ENCODE data around the gene SIGLEC5. TPM values are rescaled to one million over a fixed set of nuclear protein-coding genes. Genes with fewer than 3 reads are reported as not detected.

SIGLEC5 gene

DNA sequence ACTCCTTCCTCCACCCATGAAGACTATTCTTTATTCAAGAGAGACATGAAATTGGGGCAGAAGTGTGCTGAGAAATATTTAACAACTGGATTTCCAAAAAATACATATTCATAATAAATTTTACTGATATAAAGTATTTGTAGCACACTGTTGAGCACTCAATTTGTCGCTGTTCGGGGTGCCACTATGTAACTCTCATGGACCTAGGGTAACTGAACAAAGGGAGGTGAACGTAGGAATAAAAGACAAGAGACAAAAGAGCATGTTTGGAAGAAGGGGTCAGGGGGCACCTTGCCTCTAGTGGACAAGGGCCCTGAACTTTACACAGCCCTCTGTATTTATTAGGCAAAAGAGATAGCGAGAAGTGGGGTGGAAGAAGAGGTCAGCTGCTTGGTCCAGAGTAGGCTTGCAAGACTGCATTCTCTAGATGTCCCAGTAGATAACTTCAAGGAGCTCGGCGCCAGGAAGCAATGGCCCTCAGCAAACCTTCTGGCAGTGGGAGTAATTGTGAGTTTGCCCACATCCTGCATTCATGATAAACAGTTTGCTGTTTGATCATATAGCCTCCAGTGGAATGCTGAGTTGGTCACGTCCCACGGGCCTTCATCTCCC is 63.6 kb downstream of the SIGLEC5 start:
- H3K4me1 ChIP-seq (ENCODE audit: control insufficient read depth in 2 of 2, insufficient read depth in 1 of 2, low read depth in 1 of 2, low read length in 2 of 2): peaks cover 0 to under 1% of the 10 kb centered on the region in 2 donors
- H3K4ac ChIP-seq (ENCODE audit: low read length): no peak overlapping the region
- no peak overlapping the region for H2BK12ac ChIP-seq (ENCODE audit: low read length)
- no peaks in the 10 kb centered on the region for H3K9me3 ChIP-seq (replicated peaks in 1 of 2; ENCODE audit: control insufficient read depth in 2 of 2, insufficient read depth in 1 of 2, low read depth in 1 of 2, low read length in 2 of 2)
- H3K4me2 ChIP-seq (ENCODE audit: insufficient read depth, low read length, poor library complexity, severe bottlenecking): no peak overlapping the region
- no peak overlapping the region for H3K9ac ChIP-seq (ENCODE audit: low read depth, low read length, poor library complexity)
- no peak overlapping the region for H3K23ac ChIP-seq (ENCODE audit: low read depth, low read length, poor library complexity)
- H3K27ac ChIP-seq (replicated peaks; ENCODE audit: low read length): no peak overlapping the region
- peaks cover 0 to 31% (median 0%) of the 10 kb centered on the region in 3 experiments for H3K27me3 ChIP-seq (ENCODE audit: control insufficient read depth in 3 of 3, insufficient read depth in 3 of 3, low read depth in 1 of 3, low read length in 3 of 3)
- H4K91ac ChIP-seq (ENCODE audit: low read depth, low read length, poor library complexity): no peak overlapping the region
- DNase-seq (ENCODE audit: low spot score): no peak
- no CpG with 5 or more reads among the region's 8 CpGs for WGBS, 2 donors (ENCODE audit: extremely low coverage in 2 of 2, insufficient read length in 2 of 2, insufficient replicate concordance in 1 of 2)
- H3K18ac ChIP-seq (ENCODE audit: low read length): no peak overlapping the region
- H4K8ac ChIP-seq (ENCODE audit: low read depth, low read length): no peak overlapping the region
- H2BK120ac ChIP-seq (ENCODE audit: low read depth, low read length): no peak overlapping the region
- no peak overlapping the region for H2BK15ac ChIP-seq (ENCODE audit: low read length)
- H2AK5ac ChIP-seq (ENCODE audit: low read depth, low read length): no peak overlapping the region
- H3K79me1 ChIP-seq (ENCODE audit: low read depth, low read length): no peaks in the 10 kb centered on the region
- H3K14ac ChIP-seq (ENCODE audit: low read length): no peak overlapping the region
- no peak overlapping the region for H3K4me3 ChIP-seq (ENCODE audit: low read length in 2 of 2)
- H3K36me3 ChIP-seq (replicated peaks in 1 of 2; ENCODE audit: control insufficient read depth in 2 of 2, insufficient read depth in 2 of 2, low read length in 2 of 2): no peaks in the 10 kb centered on the region
- H2AFZ ChIP-seq (ENCODE audit: low read length): no peak overlapping the region
- H2BK5ac ChIP-seq (ENCODE audit: low read length): no peak overlapping the region

DNA sequence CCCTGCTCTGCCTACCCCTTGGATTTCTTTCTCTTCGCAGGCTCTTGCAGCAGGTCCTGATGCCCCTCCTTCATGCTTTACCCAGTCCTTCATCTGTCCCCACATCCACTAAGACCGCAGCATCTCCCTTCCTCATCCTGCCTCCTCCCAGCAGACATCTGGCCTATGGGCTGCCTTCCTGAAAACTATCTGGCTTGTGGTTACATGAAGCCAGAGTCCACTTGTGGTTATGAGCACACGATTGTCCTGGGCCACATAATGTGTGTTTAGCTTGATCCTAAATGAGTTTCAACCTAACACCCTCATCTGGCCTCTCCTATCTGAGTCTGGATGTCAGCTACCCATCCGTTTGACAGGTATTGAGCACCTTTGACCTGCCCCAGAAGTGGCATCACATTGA is 64.6 kb downstream of the SIGLEC5 start:
- Histone ChIP-seq H2BK15ac (ENCODE audit: low read length) (no peak overlapping the region), H3K27me3 (ENCODE audit: control insufficient read depth in 3 of 3, insufficient read depth in 3 of 3, low read depth in 1 of 3, low read length in 3 of 3) (peaks cover 0 to 33% (median 0%) of the 10 kb centered on the region in 3 experiments), H3K27ac (replicated peaks; ENCODE audit: low read length) (no peak overlapping the region), H3K23ac (ENCODE audit: low read depth, low read length, poor library complexity) (no peak overlapping the region), H3K4me3 (ENCODE audit: low read length in 2 of 2) (peak overlapping the region in 1 of 2 donors; percentile 48), H3K4me2 (ENCODE audit: insufficient read depth, low read length, poor library complexity, severe bottlenecking) (no peak overlapping the region), H3K9ac (ENCODE audit: low read depth, low read length, poor library complexity) (no peak overlapping the region), H3K79me1 (ENCODE audit: low read depth, low read length) (no peaks in the 10 kb centered on the region), H4K8ac (ENCODE audit: low read depth, low read length) (no peak overlapping the region), H3K9me3 (replicated peaks in 1 of 2; ENCODE audit: control insufficient read depth in 2 of 2, insufficient read depth in 1 of 2, low read depth in 1 of 2, low read length in 2 of 2) (no peaks in the 10 kb centered on the region), H2BK12ac (ENCODE audit: low read length) (no peak overlapping the region), H3K36me3 (replicated peaks in 1 of 2; ENCODE audit: control insufficient read depth in 2 of 2, insufficient read depth in 2 of 2, low read length in 2 of 2) (no peaks in the 10 kb centered on the region), H3K4me1 (ENCODE audit: control insufficient read depth in 2 of 2, insufficient read depth in 1 of 2, low read depth in 1 of 2, low read length in 2 of 2) (no peaks in the 10 kb centered on the region), H3K14ac (ENCODE audit: low read length) (no peak overlapping the region), H2BK5ac (ENCODE audit: low read length) (no peak overlapping the region), H2AK5ac (ENCODE audit: low read depth, low read length) (no peak overlapping the region), H2AFZ (ENCODE audit: low read length) (no peak overlapping the region), H3K4ac (ENCODE audit: low read length) (no peak overlapping the region), H2BK120ac (ENCODE audit: low read depth, low read length) (no peak overlapping the region), H4K91ac (ENCODE audit: low read depth, low read length, poor library complexity) (no peak overlapping the region), H3K18ac (ENCODE audit: low read length) (no peak overlapping the region)
- no peak for DNase-seq (ENCODE audit: low spot score)
- WGBS, 2 donors (ENCODE audit: extremely low coverage in 2 of 2, insufficient read length in 2 of 2, insufficient replicate concordance in 1 of 2): no CpG with 5 or more reads among the region's 4 CpGs

DNA sequence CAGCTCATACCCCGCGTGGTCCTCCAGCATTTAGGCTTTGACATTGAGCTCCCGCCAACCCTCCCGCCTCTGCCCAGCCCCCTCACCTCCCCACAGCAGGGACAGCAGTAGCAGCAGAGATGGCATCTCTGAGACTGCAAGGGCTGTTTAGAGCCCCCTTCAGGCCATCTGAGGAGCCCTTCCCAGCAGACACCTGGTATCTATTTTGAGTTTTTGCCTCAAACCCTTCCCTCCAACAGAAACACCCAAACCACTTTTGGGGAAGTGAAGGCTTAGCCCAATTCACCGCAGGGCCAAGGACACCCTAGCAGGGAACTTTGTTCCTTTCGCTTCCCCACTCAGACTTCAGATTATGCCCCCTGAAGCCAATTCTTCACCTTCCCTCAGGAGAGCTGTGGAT is 65.4 kb downstream of the SIGLEC5 start:
- Histone ChIP-seq H4K8ac (ENCODE audit: low read depth, low read length) (no peak overlapping the region), H2BK5ac (ENCODE audit: low read length) (no peak overlapping the region), H2AFZ (ENCODE audit: low read length) (no peak overlapping the region), H3K9me3 (replicated peaks in 1 of 2; ENCODE audit: control insufficient read depth in 2 of 2, insufficient read depth in 1 of 2, low read depth in 1 of 2, low read length in 2 of 2) (peaks cover 0 to 1% of the 10 kb centered on the region in 2 donors), H3K4me2 (ENCODE audit: insufficient read depth, low read length, poor library complexity, severe bottlenecking) (no peak overlapping the region), H2BK15ac (ENCODE audit: low read length) (no peak overlapping the region), H3K36me3 (replicated peaks in 1 of 2; ENCODE audit: control insufficient read depth in 2 of 2, insufficient read depth in 2 of 2, low read length in 2 of 2) (no peaks in the 10 kb centered on the region), H2BK120ac (ENCODE audit: low read depth, low read length) (no peak overlapping the region), H3K23ac (ENCODE audit: low read depth, low read length, poor library complexity) (no peak overlapping the region), H3K4ac (ENCODE audit: low read length) (no peak overlapping the region), H3K9ac (ENCODE audit: low read depth, low read length, poor library complexity) (no peak overlapping the region), H3K4me3 (ENCODE audit: low read length in 2 of 2) (no peak overlapping the region), H4K91ac (ENCODE audit: low read depth, low read length, poor library complexity) (no peak overlapping the region), H3K79me1 (ENCODE audit: low read depth, low read length) (no peaks in the 10 kb centered on the region), H3K27me3 (ENCODE audit: control insufficient read depth in 3 of 3, insufficient read depth in 3 of 3, low read depth in 1 of 3, low read length in 3 of 3) (peaks cover 0 to 33% (median 0%) of the 10 kb centered on the region in 3 experiments), H3K14ac (ENCODE audit: low read length) (no peak overlapping the region), H3K27ac (replicated peaks; ENCODE audit: low read length) (no peak overlapping the region), H2BK12ac (ENCODE audit: low read length) (no peak overlapping the region), H3K4me1 (ENCODE audit: control insufficient read depth in 2 of 2, insufficient read depth in 1 of 2, low read depth in 1 of 2, low read length in 2 of 2) (no peaks in the 10 kb centered on the region), H2AK5ac (ENCODE audit: low read depth, low read length) (no peak overlapping the region), H3K18ac (ENCODE audit: low read length) (no peak overlapping the region)
- DNase-seq (ENCODE audit: low spot score): no peak
- no CpG with 5 or more reads among the region's 6 CpGs for WGBS, 2 donors (ENCODE audit: extremely low coverage in 2 of 2, insufficient read length in 2 of 2, insufficient replicate concordance in 1 of 2)

Small RNAs within 50 kb of the gene (small RNA-seq; reads per million reads assigned to genes)
- not detected for gene AC018755.2 (ENCODE audit: insufficient read depth)

Measured in neuronal stem cell (in vitro differentiated cells).